SHP77 treated with DMSO at 0.1 percent for 48 hours (cell line): ENCODE measurements around the gene CPAMD8.

Experiments
- DNase-seq: peaks from one replicate; lab custom pipeline; 2025; lab: John Stamatoyannopoulos, UW

CPAMD8 gene

GRCh38 chr19:16873594-16873993 is 153.0 kb downstream of the CPAMD8 start:
- no peak for DNase-seq

- DNase-seq, result no peak
These were observed 153.9 kb downstream of the CPAMD8 start for GRCh38 chr19:16872728-16873127.

- DNase-seq, result no peak
These were observed 154.7 kb downstream of the CPAMD8 start for GRCh38 chr19:16871871-16872270.

GRCh38 chr19:16869331-16869972 is 157.2 kb downstream of the CPAMD8 start:
- DNase-seq, result no peak

- no peak for DNase-seq
These were observed 158.0 kb downstream of the CPAMD8 start for GRCh38 chr19:16868423-16869130.

DNA sequence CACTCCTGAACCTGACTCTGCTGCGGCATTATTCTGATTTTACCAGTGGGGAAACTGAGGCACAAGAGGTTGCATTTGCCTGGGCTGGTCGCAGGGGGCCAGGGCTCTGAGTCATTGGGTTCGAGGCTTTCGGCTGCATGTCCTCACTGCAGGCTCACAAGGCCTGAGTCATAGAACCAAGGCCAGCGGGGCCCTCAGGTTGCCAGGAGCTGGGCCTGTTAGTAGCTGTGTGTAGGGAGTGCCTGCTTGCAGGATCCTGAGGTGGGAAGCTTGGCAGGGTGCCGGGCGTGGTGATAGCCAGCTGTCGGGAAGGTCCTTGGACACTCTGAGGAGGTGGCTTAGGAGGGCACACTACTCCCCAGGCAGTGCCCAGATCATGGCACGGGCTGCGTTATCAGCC is 159.4 kb downstream of the CPAMD8 start:
- DNase-seq, result no peak

DNA sequence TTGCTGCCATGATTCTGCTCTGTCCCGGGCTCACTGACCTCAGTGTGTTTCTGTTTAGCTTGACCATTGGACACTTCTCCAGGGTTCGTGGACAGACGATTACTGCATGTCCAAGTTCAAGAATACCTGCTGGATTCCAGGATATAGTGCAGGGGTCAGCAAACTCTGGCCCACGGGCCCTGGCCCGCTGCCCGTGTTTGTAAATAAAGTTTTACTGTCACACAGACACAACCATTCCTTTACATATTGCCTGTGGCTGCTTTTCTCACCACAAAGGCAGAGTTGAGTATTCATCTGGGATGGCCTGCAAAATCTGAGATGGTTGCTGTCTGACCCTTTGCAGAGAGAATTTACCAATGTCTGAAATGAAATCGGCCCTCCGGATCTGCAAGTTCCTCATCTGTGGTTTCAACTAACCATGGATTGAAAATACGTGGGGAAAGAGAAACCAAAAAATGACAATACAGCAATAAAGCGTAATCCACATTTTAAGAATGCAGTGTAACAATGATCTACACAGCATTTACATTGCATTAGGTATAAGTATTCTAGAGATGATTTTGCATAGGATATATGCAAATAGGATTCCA is 163.7 kb downstream of the CPAMD8 start:
- DNase-seq, result no peak

DNA sequence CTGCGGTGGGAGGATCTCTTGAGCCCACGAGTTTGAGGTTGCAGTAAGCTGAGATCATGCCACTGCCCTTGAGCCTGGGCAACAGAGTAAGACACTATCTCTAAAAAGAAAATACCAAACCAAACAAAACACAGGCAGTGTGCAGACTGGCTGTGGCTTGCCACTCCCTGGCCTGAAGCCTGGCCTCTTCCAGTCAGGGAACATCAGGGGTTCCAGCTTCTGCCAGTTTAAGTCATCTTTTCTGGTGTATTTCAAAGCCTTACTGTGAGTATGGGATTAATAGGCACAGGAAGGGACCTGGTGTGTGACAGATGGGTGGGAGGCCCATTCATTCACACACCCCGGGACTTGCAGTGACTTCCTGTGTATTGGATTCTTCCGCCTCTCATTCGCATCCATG is 164.8 kb downstream of the CPAMD8 start:
- no peak for DNase-seq

GRCh38 chr19:16861011-16861410 is 165.6 kb downstream of the CPAMD8 start:
- no peak for DNase-seq

DNA sequence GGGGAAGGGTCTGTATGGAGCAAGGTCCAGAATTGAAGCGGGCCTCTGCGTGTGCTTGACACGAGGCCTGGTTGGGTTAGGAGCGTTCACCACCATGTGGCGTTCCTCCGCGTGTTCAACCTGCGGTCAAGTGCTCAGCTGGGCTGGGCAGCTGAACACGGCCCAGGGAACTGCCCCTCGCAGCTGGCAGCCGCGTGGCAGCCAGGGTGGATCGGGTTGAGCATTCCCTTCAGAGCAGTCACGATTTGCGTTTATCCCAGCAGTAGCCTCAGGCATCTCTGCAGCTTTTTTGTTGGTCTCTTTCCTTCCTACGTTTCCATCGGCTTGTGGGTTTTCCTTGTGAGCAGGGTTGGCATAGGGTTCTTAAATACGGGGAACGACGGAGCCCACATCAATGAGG is 166.5 kb downstream of the CPAMD8 start:
- no peak for DNase-seq

DNA sequence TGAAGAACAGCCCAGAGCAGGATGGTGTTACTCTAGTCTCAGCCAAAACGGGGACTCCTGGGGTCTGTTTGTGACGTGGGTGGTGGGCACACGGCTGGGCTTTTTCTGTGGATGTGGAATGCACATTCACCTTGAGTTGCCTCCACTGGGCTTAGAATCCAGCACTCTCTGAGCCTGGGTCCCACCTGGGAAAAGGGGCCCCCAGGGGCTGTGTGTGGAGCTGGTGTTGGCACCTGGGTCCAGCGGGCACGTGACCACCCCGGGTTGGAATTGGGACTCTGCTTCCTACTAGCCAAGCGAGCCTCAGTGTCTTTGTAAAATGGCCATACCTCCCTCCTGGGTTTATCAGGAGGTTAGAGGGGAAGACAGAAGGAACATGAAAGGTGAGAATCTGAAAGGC is 167.0 kb downstream of the CPAMD8 start:
- DNase-seq, result no peak

- no peak for DNase-seq
These were observed 170.5 kb downstream of the CPAMD8 start for GRCh38 chr19:16856091-16856490.

DNA sequence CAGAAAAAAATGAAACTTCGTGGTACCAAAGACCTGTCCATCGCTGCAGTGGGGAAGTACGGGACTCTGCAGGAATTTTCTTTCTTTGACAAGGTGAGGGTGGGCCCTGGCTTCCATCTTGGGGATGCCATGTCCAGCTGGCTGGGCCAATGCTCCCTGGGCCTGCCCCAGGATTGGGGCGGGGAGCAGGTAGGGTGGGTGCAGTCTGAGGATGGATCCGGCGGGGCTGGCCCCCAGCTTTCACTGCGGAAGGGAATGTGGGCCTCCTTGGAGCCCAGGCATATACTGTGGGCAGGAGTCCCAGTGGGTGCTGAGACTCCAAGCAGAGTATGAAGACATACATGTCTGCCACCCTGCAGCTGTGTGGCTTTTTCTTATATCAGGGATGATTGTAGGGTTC is 173.5 kb downstream of the CPAMD8 start:
- no peak for DNase-seq

GRCh38 chr19:16851031-16851712 is 175.4 kb downstream of the CPAMD8 start:
- no peak for DNase-seq

GRCh38 chr19:16850133-16850532 is 176.5 kb downstream of the CPAMD8 start:
- no peak for DNase-seq

- no peak for DNase-seq
These were observed 177.4 kb downstream of the CPAMD8 start for GRCh38 chr19:16849168-16849567.

GRCh38 chr19:16847430-16847829 is 179.2 kb downstream of the CPAMD8 start:
- no peak for DNase-seq

GRCh38 chr19:16846901-16847300 is 179.7 kb downstream of the CPAMD8 start:
- no peak for DNase-seq
